Sigmoid colon (tissue), 4 donors: ENCODE data around the gene THBS1.

Source experiments
- CTCF ChIP-seq, 4 experiments: fragments of 450-650 bp in 3 of 4; fragments of 200-600 bp in 1 of 4; IDR thresholded peaks; one replicate each; pipeline ENCODE4 v1.5.1; 2016 to 2019; ENCODE audit warnings: antibody characterized with exemption in 4 of 4, mild to moderate bottlenecking in 3 of 4, moderate library complexity in 2 of 4
- EP300 ChIP-seq, 4 donors: sonication (generic); formaldehyde crosslinking; IDR thresholded peaks; one replicate each; pipeline ENCODE4 v1.6.1; 2017; ENCODE audit warnings: antibody characterized with exemption in 4 of 4
- POLR2A ChIP-seq, 2 donors: fragments of 450-650 bp; IDR thresholded peaks; one replicate each; pipeline ENCODE4 v1.6.1; 2016; ENCODE audit warnings: antibody characterized with exemption in 2 of 2, mild to moderate bottlenecking in 2 of 2, moderate library complexity in 2 of 2
- POLR2AphosphoS5 ChIP-seq, 4 donors: sonication (generic); formaldehyde crosslinking; IDR thresholded peaks; one replicate each; pipeline ENCODE4 v1.6.1; 2017; ENCODE audit warnings: antibody characterized with exemption in 4 of 4

GRCh38 chr15:39594446-39595337 lies 13.8 kb downstream of the THBS1 start:
- TF ChIP-seq CTCF (IDR thresholded peaks at IDR 0.05) (no peak), POLR2AphosphoS5 (IDR thresholded peaks at IDR 0.05) (peak in 1 of 4 donors; percentile 4), POLR2A (IDR thresholded peaks at IDR 0.05) (no peak), EP300 (IDR thresholded peaks at IDR 0.05) (no peak)
